T1000 (cell line): ENCODE results near the gene SLC22A3.

Experiments
- DNase-seq: peaks from one replicate; lab custom pipeline; 2025; ENCODE audit warnings: mixed read lengths; lab: John Stamatoyannopoulos, UW

The SLC22A3 gene

DNA sequence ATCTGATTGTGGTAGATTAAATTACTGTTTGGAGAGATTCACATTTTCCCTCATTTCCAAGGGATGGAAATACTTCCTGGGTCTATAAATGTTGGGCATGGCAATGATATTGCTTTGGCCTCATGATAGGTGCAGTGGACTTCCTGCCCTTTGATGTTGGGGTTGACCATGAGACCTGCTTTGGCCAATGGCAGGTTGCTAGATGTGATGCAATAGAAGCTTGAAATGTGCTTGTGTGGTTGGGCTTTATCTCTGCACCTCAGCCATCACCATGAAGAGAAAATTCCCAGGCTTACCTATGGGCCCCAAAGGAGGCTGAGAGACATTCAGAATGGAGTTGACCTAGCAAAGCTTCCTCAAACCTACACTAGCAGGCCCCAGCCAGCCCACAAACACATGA lies 69.4 kb downstream of the SLC22A3 start:
- DNase-seq = no peak

DNA sequence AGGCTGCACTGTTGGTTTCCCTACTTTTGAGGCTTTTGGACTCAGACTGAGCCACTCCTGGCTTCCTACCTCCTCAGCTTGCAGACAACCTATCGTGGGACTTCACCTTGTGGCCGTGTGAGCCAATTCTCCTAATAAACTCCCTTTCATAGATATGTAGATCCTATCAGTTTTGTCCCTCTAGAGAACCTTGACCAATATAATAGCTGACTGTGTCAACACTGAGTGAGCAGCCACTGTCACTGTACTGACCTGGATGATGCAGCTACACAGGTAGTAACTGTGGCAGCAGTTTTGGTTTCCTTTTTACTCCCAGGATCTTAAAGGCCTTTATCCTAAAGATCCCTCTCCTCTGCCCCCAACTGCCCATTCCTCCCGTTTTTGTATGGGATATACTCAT lies 70.2 kb downstream of the SLC22A3 start:
- DNase-seq = no peak

DNA sequence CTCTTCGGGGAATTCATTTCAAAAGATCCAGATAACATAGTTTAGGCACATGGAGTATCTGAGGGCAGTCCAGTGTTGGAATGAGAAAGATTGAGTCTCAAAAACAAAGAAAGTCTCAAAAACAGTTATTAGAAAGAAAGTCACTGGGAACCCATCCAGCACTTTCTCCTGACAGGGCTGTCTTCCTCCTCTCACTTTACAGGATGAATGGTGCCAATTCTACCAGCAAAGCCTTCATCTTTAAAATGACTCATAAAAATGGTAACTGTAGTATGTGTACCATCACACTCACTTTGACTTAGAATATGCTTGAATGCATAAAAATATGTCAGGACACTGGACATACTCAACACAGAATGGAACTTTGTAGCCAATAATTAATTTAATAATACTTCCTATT lies 71.3 kb downstream of the SLC22A3 start:
- no peak for DNase-seq

DNA sequence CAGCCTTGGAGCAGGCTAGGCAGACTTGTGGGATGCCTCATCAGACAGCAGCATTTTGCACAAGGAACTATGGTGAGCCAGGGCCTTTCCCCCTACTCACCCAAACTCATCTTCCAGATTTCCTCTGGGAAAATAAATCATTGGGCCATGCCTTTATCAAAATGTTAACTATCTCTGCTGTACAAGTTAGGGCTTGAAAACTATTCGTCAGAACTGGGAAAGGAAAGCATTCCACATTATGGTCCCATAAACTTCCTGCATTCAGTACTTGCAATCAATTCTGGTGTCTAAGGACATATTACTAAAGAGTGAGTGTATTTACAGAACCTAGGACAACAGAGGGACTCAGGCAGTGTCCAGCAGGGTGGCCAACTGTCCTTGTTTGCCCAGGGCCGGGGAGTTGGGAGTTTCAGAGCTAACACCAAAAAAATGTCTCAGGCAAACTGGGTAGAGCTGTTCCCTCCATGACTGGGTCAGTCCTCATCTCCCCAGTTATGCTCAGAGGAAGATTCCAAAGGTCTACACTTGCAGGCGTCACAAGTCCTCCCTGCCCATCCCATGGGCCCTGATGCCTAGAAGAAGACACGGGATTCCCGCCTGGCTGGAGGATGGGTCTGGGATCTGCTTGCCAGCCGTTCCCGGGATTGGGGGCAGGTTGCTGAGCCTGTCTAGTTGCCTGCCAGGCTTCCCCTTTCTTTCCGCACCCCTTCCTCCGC lies 72.2 kb downstream of the SLC22A3 start:
- no peak for DNase-seq

DNA sequence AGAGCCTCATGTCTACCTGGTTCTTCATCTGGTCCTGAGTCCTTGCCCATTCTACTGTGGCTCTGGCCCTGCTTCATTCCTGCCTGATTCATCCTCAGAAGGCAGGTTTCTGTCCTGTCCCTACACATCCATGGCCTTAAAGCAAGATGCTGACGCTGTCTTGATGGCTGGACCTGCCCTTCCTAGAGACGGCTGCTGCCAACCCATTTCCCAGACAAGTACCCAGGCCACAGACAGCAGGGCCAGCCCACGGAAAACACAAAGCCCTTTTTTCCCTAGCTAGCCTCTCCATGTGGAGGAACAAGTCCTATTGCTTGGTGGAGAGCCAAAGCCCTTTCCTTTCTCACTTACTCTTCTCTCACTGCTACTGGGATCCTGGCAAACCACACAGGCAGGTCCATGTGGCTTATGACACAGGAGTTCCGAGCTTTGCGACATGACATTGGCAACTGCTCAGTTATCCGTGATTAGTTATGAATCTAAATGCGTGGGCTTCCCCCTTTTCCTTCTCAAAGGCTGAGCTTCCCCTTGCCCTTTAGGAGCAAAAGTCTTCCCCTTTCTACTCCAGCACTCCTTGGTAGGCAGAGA lies 72.9 kb downstream of the SLC22A3 start:
- no peak for DNase-seq

DNA sequence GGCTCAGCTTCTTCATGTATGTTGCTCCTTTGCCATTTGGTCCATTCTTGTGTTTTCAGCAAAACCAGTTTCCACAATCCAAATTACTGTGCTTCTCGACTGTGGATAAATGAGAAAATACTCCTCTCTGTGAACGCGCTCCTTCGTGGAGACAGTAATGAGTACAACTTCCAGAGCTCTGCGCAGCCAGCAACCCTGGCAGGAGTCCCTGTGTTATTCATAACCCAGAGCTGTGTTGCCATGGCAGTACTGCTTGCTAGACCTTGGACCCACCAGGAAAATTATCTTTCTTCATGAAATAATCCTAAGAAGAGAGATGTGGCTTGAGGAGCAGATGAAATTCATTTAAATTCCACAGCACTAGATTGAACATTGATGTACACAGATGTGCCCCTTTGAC lies 73.7 kb downstream of the SLC22A3 start:
- DNase-seq = no peak

DNA sequence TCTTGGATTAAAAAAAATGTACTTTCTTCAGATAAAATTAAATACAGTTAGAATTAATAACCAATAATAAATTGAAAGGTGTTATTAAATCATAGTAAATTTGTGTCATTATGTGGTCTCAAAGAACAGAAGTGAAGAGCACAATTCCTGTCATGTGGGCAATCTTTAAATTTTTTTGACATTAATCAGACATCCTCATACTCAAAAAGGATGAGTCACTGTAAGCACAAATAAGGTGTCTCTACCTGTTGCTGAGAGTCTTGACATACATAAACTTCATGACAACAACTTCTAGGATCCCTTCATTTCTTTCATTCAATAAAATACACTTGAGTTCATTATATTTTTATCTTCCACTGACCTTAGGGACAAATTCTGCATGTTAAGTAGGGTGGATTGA lies 76.1 kb downstream of the SLC22A3 start:
- DNase-seq = no peak

DNA sequence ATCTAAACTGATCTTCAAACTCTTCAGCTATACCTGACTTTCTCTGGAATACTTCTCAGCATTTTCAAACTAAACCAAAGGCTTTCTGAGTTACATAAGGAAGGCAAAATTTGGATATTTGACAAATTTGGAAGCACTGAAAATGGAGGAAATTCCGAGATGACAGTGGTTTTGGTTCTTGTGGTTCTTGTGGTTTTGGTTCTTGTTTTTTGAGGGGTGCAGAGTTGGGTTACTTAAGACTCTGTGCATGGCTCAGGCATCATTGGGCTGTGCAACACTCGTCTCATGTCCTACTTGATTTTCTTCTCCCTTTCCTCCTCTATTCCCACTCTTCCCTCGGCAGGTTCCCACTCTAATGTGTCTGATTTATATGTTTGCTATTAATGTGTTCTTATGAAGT lies 78.0 kb downstream of the SLC22A3 start:
- DNase-seq = no peak

DNA sequence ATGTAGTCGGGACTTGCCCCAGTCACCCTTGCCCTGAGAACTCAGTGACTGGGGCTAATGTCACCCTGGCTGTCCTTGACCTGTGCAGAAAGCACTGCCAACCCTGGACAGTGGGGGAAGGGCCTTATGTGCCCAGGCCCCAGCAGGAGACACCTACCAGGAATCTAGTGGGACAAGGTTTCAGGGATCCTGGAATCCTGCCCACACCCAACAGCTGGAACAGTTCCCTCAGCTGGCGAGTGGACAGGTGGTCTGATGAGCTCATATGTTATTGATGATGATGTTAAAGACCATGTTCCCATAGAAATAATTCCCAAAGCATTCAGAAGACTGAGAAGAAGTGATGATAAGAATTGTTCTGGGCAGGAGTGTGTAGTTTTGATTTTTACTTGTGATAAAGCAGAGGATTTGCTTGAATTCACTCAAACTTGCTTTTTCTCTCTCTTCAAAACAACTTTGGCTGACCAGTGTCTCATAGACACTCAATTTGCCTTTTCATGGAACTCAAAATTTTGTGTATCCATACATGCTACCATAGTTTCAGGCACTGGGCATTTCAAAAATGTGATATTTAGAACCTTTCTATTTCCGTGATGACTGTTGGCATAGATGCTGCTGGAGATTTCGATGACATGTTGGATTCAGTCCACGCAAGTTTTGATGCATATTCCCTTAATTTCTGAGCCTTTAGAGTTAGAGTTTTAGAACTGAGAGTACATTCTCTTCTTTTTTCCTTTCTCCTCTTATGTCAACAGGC lies 79.3 kb downstream of the SLC22A3 start:
- no peak for DNase-seq

DNA sequence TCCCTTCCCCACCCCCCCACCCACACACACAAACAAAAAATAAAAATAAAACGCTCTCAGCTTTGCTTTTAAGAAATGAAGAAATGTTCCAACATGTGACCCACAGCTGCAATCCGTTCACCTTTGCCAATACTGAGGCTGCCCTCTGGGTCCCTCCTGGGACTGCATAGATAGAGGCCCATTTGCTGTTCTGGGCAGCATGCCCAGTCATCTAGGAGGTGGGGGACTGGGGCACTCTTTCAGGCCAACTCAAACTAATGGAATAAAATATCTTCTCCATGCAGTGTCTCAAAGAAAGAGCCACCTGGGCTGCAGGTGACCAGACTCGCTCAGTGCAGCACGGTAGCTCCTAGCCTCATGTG lies 79.9 kb downstream of the SLC22A3 start:
- DNase-seq = no peak

DNA sequence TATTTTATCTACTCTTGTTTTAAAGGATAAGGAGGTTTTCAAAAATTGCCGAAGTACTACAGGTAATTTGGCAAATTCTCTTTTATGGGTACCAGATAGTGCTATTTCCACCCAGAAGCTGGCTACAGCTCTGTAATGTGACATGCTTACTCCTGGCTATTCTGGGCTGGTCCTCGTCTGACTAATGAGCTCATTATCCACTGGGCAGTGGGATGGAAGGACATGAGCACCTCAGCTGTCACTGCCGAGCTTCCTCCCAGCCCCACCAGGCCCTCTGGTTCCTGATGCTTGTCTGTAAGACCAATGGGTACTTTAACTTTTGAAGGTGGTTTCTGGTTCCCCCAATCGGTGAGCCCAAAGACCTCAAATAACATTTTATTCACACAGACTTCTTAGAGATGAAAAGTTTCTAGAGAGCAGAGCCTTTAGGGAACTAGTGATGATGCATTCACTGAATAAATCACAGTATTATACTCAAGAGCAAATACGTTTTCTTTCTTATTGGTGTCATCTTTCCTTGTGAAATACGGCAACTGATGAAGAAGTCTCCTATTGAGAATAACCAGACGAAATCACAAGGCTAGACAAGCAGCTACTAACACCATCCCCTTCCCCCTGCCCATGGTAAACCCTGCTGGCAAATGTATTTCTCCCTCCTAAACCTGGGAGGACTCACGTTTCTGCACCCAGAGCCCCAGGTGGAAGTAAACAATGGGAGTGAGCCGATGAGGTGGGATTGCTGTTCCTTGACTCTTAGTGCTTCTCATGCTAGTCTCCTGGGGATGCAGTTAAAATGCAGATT lies 80.8 kb downstream of the SLC22A3 start:
- no peak for DNase-seq

DNA sequence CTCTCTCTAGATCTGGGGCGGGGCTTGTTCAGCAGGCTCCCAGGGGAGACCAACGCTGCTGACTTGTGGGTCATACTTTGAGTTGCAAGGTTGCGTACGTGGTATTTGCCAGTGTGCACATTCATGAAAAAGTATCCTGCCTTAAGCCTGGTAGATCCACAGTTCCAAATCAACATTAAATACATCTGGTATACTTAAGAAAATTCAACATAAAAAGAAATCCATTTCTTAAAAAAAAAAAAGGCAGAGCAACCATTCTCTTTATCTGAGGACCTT lies 81.4 kb downstream of the SLC22A3 start:
- DNase-seq = no peak

DNA sequence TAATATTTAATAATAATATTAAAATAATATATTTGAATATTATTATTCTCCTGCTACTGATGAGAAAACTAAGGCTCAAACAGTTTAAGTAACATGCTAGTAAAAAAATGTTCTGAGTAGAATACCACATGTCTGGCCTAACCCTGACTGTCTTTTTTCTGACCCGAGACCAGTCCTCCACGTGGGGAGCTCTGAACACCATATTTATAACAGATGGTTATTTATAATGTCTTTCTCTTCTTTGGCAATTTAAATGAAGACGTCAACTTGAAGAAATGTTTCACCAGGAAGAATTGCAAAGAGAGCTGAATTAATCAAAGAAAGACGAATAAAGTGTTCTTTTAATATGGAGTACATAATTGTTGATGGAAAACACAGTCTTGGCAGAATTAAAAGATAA lies 82.0 kb downstream of the SLC22A3 start:
- DNase-seq = no peak

DNA sequence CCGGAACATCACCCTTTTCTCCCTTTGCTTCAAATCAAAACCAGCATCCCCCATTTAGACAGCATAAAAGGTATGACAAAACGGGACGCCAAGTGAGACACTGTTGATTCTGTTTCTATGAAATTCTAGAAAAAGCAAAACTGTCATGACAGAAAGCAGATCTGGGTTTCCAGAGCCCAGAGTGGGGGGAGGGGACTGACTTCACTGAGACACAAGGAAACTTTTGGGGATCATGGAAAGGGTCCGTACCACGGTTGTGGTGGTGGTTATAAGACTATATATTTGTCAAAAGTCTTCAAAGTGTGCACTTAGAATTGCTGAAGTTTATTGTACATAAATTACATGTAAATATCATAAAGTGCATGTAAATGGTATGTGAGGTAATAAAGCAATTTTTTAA lies 82.6 kb downstream of the SLC22A3 start:
- DNase-seq = no peak

DNA sequence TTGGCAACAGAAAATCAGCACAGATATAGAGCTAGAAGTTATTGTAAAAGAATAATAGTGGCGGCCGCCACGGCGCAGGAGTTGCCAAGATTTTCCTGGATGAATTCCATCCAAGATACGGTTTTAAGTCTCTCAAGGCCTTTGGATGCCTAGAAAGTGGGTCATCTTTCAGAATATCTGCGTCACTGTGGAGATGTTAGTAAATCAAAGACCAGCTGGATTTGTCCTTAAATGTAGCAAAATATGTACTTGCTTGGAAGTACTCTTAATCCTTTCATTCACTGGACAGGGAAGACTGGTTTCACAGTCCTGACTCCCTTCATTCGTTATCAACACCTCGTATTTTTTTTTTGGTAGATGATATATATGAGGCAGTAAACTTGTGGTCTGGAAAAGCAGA lies 83.0 kb downstream of the SLC22A3 start:
- no peak for DNase-seq

DNA sequence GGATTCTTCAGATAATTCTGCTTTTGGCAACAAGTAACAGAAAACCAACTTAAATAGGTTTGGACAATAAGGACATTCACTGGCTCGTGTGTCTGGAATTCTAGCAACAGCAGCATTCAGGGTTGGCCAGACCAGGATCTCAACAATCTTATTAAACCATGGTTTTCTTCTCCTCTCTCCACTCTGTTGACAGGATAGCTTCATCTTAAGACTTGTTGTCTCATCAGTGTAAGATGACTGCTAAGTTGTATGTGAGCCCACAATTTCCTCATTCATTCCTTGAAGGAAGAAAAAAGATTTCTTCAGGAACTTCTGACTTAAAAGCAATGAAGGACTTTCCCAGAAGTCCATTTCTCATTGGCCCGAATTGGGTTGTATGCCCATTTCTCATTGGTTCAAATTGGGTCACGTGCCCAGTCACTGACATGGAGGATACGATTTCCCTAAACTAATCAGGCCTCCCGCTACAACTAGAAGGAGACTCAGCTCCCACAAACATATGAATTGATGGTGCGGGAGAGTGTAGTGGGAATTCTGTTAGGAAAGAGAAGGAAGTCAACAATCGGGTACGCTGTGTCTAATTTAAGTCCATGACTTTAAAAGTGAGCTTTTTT lies 83.7 kb downstream of the SLC22A3 start:
- no peak for DNase-seq

DNA sequence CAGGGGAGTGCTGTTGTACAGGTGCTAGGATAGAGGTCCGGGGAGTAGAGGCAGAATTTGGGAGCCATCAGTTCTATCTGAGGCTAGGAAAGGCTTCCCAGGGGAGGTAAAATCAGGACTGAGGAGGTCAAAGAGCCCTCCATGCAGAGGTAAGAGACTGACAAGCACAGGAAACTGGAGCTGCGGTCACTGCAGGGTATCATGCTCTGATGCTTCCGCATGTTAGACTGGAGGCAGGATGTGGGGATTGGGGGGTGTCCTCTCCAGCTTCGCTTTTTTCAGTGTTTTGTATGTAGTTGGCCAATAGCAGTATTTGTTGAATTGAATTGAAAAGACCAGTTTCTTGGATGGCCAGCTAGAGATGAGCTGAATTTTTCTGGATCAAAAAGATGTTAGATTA lies 87.8 kb downstream of the SLC22A3 start:
- DNase-seq = no peak

DNA sequence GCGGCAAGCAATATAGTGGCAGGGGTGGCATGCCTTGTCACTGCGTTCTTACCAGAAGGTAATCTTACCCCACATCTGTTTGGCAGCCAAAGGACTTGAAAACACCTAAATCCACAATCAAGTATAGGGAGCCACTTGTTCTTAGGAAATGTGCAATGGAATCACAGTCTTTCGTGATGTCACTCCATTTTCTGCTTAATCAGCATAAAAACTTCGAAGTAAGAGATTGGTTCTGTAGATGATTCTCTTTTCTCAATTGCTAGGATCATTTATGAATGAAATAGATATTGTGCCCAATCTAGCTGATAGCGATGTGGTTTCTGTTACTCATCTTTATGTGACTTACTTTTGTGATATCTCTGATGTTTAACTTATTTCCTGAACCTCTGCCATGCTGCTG lies 89.0 kb downstream of the SLC22A3 start:
- no peak for DNase-seq

DNA sequence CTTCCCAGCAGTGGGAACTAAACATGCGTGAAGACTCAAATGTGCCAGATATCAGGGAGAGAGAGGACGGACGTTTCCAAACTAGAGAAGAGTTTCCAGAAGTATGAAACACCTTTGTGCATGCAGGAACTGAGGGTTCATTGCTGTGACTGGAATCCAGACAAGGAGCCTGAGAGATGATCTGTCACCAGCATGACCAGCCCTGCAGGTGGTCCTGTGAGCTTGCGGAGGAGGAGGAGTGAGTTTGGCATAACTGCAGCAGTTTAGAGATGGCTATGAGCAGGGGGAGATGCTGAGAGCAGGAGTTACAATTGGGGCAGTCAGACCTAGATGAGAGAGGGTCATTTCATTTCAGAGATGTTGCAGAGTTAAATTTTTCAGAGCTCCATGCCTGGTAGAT lies 89.6 kb downstream of the SLC22A3 start:
- no peak for DNase-seq

DNA sequence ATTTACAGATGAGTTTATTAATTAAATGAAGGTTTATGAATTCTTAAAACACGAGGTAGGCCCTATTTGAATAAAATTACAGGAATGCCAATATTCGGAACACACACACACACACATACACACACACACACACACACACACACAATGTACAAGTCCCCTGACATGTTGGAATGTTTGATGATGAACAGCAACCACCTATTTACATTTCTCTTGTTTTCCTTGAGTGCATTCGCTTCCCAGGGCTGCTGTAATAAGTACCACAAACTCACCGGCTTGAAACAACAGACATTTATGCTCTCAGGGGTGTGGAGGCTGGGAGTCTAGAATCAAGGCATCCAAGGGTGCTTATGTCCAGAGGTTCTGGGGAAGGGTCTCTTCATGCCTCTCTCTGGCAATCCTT lies 90.3 kb downstream of the SLC22A3 start:
- DNase-seq = no peak

DNA sequence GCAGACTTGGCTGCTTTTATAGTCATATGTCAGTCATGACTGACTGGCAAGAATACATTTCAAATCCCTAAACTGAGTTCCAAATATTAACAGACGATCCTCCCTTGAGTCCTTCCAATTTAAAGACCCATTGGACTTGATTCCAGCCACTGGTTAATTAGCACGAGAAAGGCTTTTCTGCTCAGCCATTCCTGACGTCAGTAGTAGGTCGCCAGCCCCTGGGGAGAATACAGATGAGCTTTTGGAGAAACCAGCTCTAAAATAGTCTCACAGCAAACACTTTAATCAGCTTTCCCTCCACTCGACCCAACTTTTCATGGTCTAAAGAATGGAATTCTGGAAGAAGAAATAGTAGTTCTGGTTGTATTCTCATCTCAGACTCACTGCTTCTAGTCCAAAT lies 91.6 kb downstream of the SLC22A3 start:
- no peak for DNase-seq

DNA sequence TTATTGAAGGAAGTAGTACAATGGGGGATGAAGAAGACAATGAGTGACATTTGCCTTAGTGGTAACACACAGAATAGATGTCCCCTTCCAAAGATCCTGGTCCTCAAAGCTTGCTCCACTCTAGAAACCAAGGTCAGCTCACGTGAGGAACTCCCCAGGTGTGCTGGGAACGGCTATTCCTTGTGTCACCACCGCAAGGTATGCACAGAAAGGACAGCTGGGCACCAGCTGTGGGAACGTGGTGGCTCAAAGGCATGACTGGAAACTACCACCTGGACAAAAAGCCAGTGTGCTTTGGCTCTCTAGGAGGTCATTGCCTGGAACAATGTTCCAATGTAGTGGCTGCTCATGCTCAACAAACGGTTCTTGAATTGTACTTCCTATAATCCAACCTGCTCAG lies 94.0 kb downstream of the SLC22A3 start:
- DNase-seq = no peak

DNA sequence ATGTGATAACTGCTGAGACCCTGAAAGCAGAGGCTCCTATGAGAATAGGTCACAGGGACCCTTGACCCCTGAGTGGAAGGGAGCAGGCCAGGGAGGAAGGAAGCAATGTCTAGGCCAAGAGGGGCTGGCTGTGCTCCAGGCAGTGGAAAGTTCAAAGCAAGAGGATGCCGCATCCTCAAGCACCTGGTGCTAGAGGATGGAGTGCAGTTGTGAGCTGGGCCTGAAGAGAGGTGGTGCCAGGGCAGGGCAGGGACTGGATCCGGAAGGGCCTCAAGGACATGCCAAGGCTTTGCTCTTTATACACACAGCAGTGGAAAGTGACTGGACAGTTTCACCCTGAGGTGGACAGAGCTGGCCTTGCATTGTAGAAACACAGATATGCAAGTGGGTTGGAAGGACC lies 97.0 kb downstream of the SLC22A3 start:
- no peak for DNase-seq
